ENCODE measurements around the gene TMEM94. TPM values are rescaled to one million over a fixed set of nuclear protein-coding genes. Genes with fewer than 3 reads are reported as not detected.

Gene TMEM94
- total RNA-seq, 4 donors from 2014 or later, result 128 to 708 (median 280) TPM

DNA sequence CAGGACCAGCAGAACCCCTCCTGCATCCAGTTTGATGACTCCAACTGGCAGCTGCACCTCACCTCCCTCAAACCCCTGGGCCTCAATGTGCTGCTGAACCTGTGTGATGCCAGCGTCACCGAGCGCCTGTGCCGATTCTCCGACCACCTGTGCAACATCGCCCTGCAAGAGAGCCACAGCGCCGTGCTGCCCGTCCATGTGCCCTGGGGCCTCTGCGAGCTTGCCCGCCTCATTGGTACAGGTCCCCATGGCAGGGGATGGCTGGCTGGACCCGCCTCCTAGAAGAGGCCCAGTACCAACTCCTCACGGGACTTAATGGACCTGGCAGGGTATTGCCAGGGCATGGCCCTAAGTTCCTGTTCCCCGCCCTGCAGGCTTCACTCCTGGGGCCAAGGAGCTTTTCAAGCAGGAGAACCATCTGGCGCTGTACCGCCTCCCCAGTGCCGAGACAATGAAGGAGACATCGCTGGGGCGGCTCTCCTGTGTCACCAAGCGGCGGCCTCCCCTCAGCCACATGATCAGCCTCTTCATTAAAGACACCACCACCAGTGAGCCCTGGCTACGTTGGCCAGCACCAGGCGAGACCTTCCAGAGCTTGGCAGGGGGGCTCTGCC, 36.2 kb downstream of the TMEM94 start:
- no peak for DNase-seq
- in situ Hi-C loops (cut with MboI; ENCODE audit: low pct_ligation_motif_present in 1 of 4, low pct_unique_long_range_greater_than_20kb in 1 of 4, low sequenced_read_pairs in 3 of 4) (loop anchor here in 1 of 4 donors (10.0 kb wide), 1 partner anchor 68 kb away; no protein-coding TSS in a partner anchor), intact Hi-C loops (cut with DNase I; ENCODE audit: low total_unique reads) (no loop called here)
- no peaks in the 10 kb centered on the region for H3K9me3 ChIP-seq
- peaks cover 0 to 21% (median 9%) of the 10 kb centered on the region in 4 donors for H3K4me1 ChIP-seq
- H3K36me3 ChIP-seq, result peaks cover 0 to 18% (median 7%) of the 10 kb centered on the region in 4 donors
- no peak overlapping the region for H3K4me3 ChIP-seq
- 91% methylated on average over 23 of the region's 23 CpGs; no CpG with 5 or more reads in 1 of the 2 donors for WGBS, 2 donors (ENCODE audit: low coverage in 1 of 2)
- H3K27me3 ChIP-seq, result no peaks in the 10 kb centered on the region
- no peak for TF ChIP-seq POLR2A (IDR thresholded peaks at IDR 0.05)
- no peak for TF ChIP-seq POLR2AphosphoS5 (IDR thresholded peaks at IDR 0.05)
- no peak for TF ChIP-seq EP300 (IDR thresholded peaks at IDR 0.05; ENCODE audit: low read depth)
- TF ChIP-seq, protein P1, sequence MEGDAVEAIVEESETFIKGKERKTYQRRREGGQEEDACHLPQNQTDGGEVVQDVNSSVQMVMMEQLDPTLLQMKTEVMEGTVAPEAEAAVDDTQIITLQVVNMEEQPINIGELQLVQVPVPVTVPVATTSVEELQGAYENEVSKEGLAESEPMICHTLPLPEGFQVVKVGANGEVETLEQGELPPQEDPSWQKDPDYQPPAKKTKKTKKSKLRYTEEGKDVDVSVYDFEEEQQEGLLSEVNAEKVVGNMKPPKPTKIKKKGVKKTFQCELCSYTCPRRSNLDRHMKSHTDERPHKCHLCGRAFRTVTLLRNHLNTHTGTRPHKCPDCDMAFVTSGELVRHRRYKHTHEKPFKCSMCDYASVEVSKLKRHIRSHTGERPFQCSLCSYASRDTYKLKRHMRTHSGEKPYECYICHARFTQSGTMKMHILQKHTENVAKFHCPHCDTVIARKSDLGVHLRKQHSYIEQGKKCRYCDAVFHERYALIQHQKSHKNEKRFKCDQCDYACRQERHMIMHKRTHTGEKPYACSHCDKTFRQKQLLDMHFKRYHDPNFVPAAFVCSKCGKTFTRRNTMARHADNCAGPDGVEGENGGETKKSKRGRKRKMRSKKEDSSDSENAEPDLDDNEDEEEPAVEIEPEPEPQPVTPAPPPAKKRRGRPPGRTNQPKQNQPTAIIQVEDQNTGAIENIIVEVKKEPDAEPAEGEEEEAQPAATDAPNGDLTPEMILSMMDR (IDR thresholded peaks at IDR 0.05), result no peak
- H3K27ac ChIP-seq, result no peak overlapping the region

DNA sequence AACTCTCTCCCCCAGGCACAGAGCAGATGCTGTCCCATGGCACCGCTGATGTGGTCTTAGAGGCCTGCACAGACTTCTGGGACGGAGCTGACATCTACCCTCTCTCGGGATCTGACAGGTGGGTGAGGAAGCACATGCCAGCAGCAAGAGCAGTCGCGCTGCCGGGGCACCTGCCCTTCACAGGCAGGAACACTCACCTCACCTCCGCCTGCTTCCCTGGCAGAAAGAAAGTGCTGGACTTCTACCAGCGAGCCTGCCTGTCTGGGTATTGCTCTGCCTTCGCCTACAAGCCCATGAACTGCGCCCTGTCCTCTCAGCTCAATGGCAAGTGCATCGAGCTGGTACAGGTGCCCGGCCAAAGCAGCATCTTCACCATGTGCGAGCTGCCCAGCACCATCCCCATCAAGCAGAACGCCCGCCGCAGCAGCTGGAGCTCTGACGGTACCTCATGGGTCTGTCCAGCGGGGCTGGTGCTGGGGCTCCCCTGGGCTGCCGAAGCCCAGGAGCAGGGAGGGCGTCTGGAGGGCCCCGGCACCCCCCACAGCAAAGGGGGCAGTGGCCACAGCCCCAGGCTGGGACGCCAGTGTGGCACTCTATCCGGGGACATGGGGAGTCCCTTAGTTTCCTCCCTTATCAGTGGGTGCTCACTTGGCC, 37.2 kb downstream of the TMEM94 start:
- in situ Hi-C loops (cut with MboI; ENCODE audit: low pct_ligation_motif_present in 1 of 4, low pct_unique_long_range_greater_than_20kb in 1 of 4, low sequenced_read_pairs in 3 of 4), result loop anchor here in 1 of 4 donors (10.0 kb wide), 1 partner anchor 69 kb away; no protein-coding TSS in a partner anchor
- H3K4me3 ChIP-seq, result no peak overlapping the region
- WGBS, 2 donors (ENCODE audit: low coverage in 1 of 2), result 94% methylated on average over 23 of the region's 23 CpGs; no CpG with 5 or more reads in 1 of the 2 donors
- no peak for DNase-seq
- H3K27ac ChIP-seq, result no peak overlapping the region
- peaks cover 0 to 18% (median 7%) of the 10 kb centered on the region in 4 donors for H3K36me3 ChIP-seq
- H3K4me1 ChIP-seq, result peaks cover 0 to 14% (median 8%) of the 10 kb centered on the region in 4 donors
- TF ChIP-seq POLR2A (IDR thresholded peaks at IDR 0.05), result no peak
- TF ChIP-seq POLR2AphosphoS5 (IDR thresholded peaks at IDR 0.05), result no peak
- no peak for TF ChIP-seq EP300 (IDR thresholded peaks at IDR 0.05; ENCODE audit: low read depth)
- TF ChIP-seq, protein P1 (IDR thresholded peaks at IDR 0.05), result no peak
- H3K27me3 ChIP-seq, result no peaks in the 10 kb centered on the region
- intact Hi-C loops (cut with DNase I; ENCODE audit: low total_unique reads), result no loop called here
- H3K9me3 ChIP-seq, result no peaks in the 10 kb centered on the region

DNA sequence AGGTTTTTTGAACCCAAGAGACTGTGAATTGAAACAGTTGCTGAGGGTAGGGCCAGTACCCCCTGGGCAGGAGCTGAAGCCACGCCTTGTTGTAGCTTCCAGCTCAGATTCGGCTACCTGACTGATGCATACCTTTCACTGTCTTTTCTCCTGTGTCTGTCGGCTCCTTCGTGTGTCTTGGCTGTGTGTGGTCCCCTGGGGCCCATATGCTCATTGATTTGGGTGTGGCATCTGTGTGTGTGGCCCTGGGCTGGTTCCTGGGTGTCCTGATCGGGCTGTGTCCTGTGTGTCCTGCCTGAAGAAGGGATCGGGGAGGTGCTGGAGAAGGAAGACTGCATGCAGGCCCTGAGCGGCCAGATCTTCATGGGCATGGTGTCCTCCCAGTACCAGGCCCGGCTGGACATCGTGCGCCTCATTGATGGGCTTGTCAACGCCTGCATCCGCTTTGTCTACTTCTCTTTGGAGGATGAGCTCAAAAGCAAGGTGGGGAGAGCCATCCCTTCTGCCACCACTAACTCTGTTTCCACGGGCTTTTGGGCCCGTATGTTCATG, 38.0 kb downstream of the TMEM94 start:
- intact Hi-C loops (cut with DNase I; ENCODE audit: low total_unique reads) (no loop called here), in situ Hi-C loops (cut with MboI; ENCODE audit: low pct_ligation_motif_present in 1 of 4, low pct_unique_long_range_greater_than_20kb in 1 of 4, low sequenced_read_pairs in 3 of 4) (loop anchor here in 1 of 4 donors (10.0 kb wide), 1 partner anchor 70 kb away; no protein-coding TSS in a partner anchor)
- H3K27ac ChIP-seq, result no peak overlapping the region
- peaks cover 0 to 18% (median 7%) of the 10 kb centered on the region in 4 donors for H3K36me3 ChIP-seq
- H3K9me3 ChIP-seq, result no peaks in the 10 kb centered on the region
- no peak overlapping the region for H3K4me3 ChIP-seq
- no peak for DNase-seq
- WGBS, 2 donors (ENCODE audit: low coverage in 1 of 2), result 50 to 92% methylated on average over 1 to 14 of the region's 14 CpGs
- no peaks in the 10 kb centered on the region for H3K27me3 ChIP-seq
- H3K4me1 ChIP-seq, result peaks cover 0 to 13% (median 8%) of the 10 kb centered on the region in 4 donors
- TF ChIP-seq, protein P1 (IDR thresholded peaks at IDR 0.05), result no peak
- no peak for TF ChIP-seq POLR2AphosphoS5 (IDR thresholded peaks at IDR 0.05)
- no peak for TF ChIP-seq POLR2A (IDR thresholded peaks at IDR 0.05)
- no peak for TF ChIP-seq EP300 (IDR thresholded peaks at IDR 0.05; ENCODE audit: low read depth)

DNA sequence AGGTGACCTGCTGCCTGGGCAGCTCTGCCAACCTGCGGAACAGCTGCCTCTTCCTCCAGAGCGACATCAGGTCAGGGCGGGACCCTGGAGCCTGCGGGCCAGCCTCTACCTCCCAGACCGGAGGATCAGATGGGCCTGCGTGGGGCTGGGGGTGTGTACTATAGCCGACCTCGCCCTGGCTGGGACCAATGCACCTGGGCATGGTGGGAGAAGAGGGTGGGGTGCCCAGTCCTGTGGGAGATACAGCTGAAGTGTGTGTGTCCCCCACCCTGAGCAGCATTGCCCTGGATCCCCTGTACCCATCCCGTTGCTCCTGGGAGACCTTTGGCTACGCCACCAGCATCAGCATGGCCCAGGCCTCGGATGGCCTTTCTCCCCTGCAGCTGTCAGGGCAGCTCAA, 39.6 kb downstream of the TMEM94 start:
- TF ChIP-seq, protein P1 (IDR thresholded peaks at IDR 0.05), result no peak
- TF ChIP-seq EP300 (IDR thresholded peaks at IDR 0.05; ENCODE audit: low read depth) (no peak), POLR2A (IDR thresholded peaks at IDR 0.05) (no peak), POLR2AphosphoS5 (IDR thresholded peaks at IDR 0.05) (no peak)
- no peaks in the 10 kb centered on the region for H3K27me3 ChIP-seq
- in situ Hi-C loops (cut with MboI; ENCODE audit: low pct_ligation_motif_present in 1 of 4, low pct_unique_long_range_greater_than_20kb in 1 of 4, low sequenced_read_pairs in 3 of 4), result loop anchor here in 1 of 4 donors (10.0 kb wide), 1 partner anchor 71 kb away; no protein-coding TSS in a partner anchor
- intact Hi-C loops (cut with DNase I; ENCODE audit: low total_unique reads), result no loop called here
- no peak overlapping the region for H3K4me3 ChIP-seq
- H3K36me3 ChIP-seq, result peaks cover 0 to 18% (median 7%) of the 10 kb centered on the region in 4 donors
- no peaks in the 10 kb centered on the region for H3K4me1 ChIP-seq
- H3K9me3 ChIP-seq, result no peaks in the 10 kb centered on the region
- 93% methylated on average over 5 to 11 of the region's 11 CpGs for WGBS, 2 donors (ENCODE audit: low coverage in 1 of 2)
- no peak for DNase-seq
- no peak overlapping the region for H3K27ac ChIP-seq
